Activated naive CD8-positive, alpha-beta T cell treated with anti-CD3 and anti-CD28 coated beads, Interleukin-2, amount 10 ng/mL, durations not matched to agents 7 days and 5 days (primary cell): Measurements from ENCODE around the gene SLC39A3. TPM values are rescaled to one million over a fixed set of nuclear protein-coding genes. Genes with fewer than 3 reads are reported as not detected.

ENCODE experiments used
- ATAC-seq: fragments of 150-1000 bp; cut with Tn5 transposase; one replicate; pipeline ENCODE4 v1.10.0; 2021; ENCODE audit warnings: low read depth, moderate library complexity
- POLR2A ChIA-PET: fragments of 350-600 bp; sonication (Branson Sonifier 250); formaldehyde crosslinking; loops from one replicate; lab custom pipeline; 2021; ENCODE audit warnings: antibody characterized with exemption; lab: Charles Lee
- DNase-seq: peaks from one replicate; pipeline ENCODE4 v3.0.0; 2021
- H3K27ac Mint-ChIP-seq: one replicate; pipeline ENCODE4 v1.8.0; 2022; ENCODE audit warnings: mild to moderate bottlenecking, mixed read lengths
- H3K27me3 Mint-ChIP-seq: one replicate; pipeline ENCODE4 v1.8.0; 2022; ENCODE audit warnings: mild to moderate bottlenecking, moderate library complexity, mixed read lengths
- H3K36me3 Mint-ChIP-seq: one replicate; pipeline ENCODE4 v1.8.0; 2021; ENCODE audit warnings: mild to moderate bottlenecking, mixed read lengths
- H3K4me1 Mint-ChIP-seq: one replicate; pipeline ENCODE4 v1.8.0; 2021; ENCODE audit warnings: mixed read lengths
- H3K4me3 Mint-ChIP-seq: one replicate; pipeline ENCODE4 v1.8.0; 2022; ENCODE audit warnings: mild to moderate bottlenecking, moderate library complexity, mixed read lengths
- H3K9me3 Mint-ChIP-seq: one replicate; pipeline ENCODE4 v1.8.0; 2021; ENCODE audit warnings: mixed read lengths
- total RNA-seq, 2 experiments: library from RNA; stranded (reverse); gene quantifications; one replicate each; pipeline ENCODE4 v1.2.3, GENCODE V29; 2021

Gene SLC39A3
- total RNA-seq, 2 experiments from 2014 or later, result 22.4 to 24.2 TPM

DNA sequence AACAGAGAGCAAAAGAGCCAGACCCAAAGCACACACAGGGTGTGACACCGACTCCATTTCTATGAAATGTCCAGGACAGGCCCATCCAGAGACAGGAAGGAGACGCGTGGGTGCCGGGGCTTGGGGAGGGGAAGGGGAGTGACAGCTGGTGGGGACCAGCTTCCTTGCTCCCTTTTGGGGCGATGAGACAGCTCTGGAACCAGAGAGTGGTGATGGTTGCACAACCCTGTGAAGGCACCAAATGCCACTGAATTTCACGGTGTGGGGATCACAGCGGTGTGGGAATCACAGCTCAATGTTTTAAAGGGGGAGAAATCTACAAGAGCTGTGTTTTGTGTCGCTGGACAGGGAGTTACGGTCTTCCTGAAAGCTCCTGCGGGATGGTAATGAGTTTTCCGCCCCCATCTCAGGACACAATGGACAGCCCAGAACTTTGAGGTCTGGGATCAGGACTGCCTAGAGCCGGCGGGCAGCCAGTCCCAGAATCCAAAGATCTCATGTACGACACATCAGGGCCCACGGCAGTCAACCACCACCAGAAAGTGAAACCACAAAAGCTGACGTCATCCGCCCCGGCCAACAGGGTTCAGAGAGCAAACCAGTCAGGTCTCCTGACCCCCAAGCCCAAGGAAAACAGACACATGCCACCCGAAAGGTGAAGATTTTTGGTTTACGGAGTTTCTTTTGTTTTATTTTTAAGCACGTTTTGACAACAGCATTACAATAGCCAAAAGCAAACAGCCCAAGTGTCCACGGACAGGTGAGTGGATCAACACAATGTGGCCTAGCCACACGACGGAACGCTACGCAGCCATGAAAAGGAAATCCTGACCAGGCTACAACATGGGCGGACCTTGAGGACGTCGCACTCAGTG is 36.0 kb upstream of the SLC39A3 start:
- H3K27ac Mint-ChIP-seq, result peak overlapping the region; percentile 91
- ATAC-seq (peak; percentile 77), DNase-seq (peak; percentile 68)
- H3K4me3 Mint-ChIP-seq, result peak overlapping the region; percentile 74
- no peaks in the 10 kb centered on the region for H3K9me3 Mint-ChIP-seq
- H3K4me1 Mint-ChIP-seq, result peaks cover 21% of the 10 kb centered on the region
- H3K36me3 Mint-ChIP-seq, result peaks cover 2% of the 10 kb centered on the region
- POLR2A ChIA-PET, result interaction anchor here (0.6 to 1.8 kb wide), 2 partner anchors 10 to 174 kb away, joined by 3 to 8 read pairs; partner anchors contain the start of gene THOP1
- no peaks in the 10 kb centered on the region for H3K27me3 Mint-ChIP-seq

DNA sequence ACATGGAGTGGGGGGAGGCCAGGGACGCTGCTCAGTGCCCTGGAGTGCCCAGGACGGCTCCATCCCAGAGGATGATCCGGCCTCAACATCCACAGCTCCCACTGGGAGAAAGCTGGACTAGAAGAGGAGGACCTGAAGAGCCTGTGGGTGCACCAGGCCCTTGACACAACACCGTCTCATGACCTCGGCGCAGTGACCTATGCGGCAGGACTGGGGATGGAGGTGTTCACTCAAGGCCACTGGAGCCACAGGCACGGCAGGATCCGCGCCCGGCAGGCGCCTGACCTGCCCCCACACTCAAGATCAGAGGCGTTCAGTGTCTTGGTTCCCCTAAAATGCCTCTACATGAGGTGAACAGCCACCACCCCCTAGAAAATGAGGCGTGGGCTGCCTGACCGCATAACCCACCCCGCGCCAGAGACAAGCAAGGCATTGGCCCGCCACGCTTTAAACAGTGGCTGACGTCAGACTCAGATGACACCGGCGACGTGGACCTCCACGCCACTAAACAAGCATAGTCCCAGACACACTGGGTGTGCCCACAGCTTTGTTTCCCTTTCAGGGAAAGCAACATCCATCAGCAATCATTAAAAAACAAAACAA is 35.2 kb upstream of the SLC39A3 start:
- DNase-seq, result no peak
- no peak for ATAC-seq
- H3K4me1 Mint-ChIP-seq, result peaks cover 16% of the 10 kb centered on the region
- H3K27ac Mint-ChIP-seq, result peak overlapping the region; percentile 91
- H3K4me3 Mint-ChIP-seq, result peak overlapping the region; percentile 74
- POLR2A ChIA-PET, result interaction anchor here (0.6 to 1.8 kb wide), 2 partner anchors 10 to 175 kb away, joined by 3 to 8 read pairs; partner anchors contain the start of gene THOP1
- H3K27me3 Mint-ChIP-seq, result no peaks in the 10 kb centered on the region
- H3K36me3 Mint-ChIP-seq, result peaks cover 2% of the 10 kb centered on the region
- H3K9me3 Mint-ChIP-seq, result no peaks in the 10 kb centered on the region

DNA sequence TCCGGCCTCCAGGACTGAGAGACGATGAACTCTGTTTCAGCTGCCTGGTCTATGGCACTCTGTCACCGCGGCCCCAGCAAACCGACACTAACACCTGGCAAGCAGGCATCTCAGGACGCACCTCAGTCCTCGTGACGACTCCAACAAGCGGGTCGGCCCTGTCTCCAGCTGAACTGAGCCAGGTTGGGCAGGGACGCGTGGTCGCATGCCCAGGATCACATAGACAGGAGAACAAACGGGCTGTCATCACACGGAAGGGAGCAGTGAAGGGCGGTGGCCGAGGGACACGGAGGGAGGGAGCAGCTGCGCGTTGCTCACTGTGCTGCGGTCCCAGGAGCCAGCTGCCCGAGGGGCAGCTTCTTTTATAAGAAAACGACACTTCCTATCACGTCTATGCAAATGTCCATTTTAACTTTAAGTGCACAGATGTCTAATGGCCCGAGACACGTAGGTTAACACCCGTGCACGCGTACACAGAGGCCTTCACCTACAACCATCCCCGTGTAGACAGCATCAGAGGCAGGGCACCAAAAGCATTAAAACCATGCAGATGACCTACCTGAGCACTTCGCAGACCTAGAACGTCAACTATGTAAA is 34.4 kb upstream of the SLC39A3 start:
- ATAC-seq (no peak), DNase-seq (no peak)
- Mint-ChIP-seq H3K4me1 (peaks cover 15% of the 10 kb centered on the region), H3K36me3 (peaks cover 2% of the 10 kb centered on the region), H3K27ac (no peak overlapping the region), H3K9me3 (no peaks in the 10 kb centered on the region), H3K27me3 (no peaks in the 10 kb centered on the region), H3K4me3 (no peak overlapping the region)
- POLR2A ChIA-PET, result no interaction called here

- DNase-seq (no peak), ATAC-seq (no peak)
- Mint-ChIP-seq H3K36me3 (peaks cover 2% of the 10 kb centered on the region), H3K9me3 (no peaks in the 10 kb centered on the region), H3K4me1 (peaks cover 15% of the 10 kb centered on the region), H3K27me3 (no peaks in the 10 kb centered on the region), H3K4me3 (no peak overlapping the region), H3K27ac (no peak overlapping the region)
- POLR2A ChIA-PET, result no interaction called here
Observed at GRCh38 chr19:2771786-2772674, 32.2 kb upstream of the SLC39A3 start.

DNA sequence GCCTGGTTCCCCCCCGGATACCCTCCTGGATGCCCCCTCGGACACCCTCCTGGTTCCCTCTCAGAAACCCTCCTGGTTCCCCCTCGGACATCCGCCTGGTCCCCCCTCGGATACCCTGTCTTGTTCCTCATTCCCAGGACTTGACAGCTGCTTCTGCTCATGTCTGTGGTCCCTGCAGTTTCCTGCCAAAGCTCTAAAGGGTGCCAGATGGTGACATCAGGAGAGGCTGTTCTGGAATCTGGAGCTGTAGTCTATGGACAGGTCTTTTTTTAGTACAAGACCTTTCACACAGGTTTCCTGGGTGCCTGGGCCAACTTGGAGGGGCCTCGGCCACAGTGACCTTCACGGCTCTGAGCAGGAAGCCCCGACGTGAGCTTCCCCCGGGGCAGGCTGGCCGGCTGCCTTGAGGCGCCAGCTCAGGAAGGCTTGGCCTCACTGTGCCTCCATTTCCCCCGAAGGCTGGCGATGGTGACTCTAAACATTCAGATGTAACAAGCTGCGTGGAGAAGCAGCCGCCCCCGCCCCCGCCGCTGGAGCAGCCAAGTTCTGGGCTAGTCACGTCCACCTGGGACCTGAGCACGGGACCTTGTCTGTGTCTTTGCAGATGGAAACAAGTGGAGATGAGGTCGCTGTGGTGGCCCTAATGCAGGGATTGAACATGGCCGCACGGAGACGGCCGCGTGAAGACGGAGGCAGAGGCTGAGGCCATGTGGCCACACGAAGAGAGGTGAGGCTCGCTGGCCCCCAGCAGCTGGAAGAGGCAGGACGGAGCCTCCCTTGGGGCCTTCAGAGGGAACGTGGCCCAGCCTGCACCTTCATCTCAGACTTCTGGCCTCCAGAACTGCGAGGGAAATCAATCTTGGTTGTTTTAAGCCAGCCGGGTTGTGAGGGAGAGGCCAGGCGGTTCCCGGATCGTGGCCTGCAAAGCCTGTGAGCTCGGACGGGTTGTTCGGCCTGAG is 30.5 kb upstream of the SLC39A3 start:
- H3K9me3 Mint-ChIP-seq, result no peaks in the 10 kb centered on the region
- peaks cover 1% of the 10 kb centered on the region for H3K36me3 Mint-ChIP-seq
- ATAC-seq, result no peak
- no peak overlapping the region for H3K27ac Mint-ChIP-seq
- H3K4me1 Mint-ChIP-seq, result peaks cover 4% of the 10 kb centered on the region
- H3K27me3 Mint-ChIP-seq, result no peaks in the 10 kb centered on the region
- no peak overlapping the region for H3K4me3 Mint-ChIP-seq
- DNase-seq, result no peak
- POLR2A ChIA-PET, result no interaction called here

DNA sequence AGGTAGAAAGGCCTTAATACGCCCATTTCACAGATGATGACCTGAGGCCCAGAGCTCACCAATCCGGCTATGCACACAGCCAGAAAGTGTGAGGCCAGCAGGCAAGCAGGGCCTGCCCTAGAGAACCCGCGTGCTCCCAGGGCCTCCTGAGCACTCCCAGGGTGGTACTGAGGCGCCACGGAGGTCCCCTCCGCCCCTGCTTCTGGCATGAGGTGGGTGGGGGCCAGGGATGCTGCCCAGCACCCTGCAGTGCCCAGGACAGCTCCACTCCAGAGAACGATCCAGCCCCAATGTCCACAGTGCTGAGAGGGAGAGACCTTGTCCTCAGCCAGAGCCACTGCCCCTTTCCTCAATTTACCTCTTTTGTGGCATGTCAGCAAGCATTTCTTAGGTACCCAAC is 29.4 kb upstream of the SLC39A3 start:
- Mint-ChIP-seq H3K27me3 (no peaks in the 10 kb centered on the region), H3K36me3 (peaks cover 2% of the 10 kb centered on the region), H3K4me3 (no peak overlapping the region), H3K4me1 (no peaks in the 10 kb centered on the region), H3K27ac (no peak overlapping the region), H3K9me3 (no peaks in the 10 kb centered on the region)
- DNase-seq, result no peak
- ATAC-seq, result no peak
- POLR2A ChIA-PET, result no interaction called here

GRCh38 chr19:2768365-2769132 is 28.7 kb upstream of the SLC39A3 start:
- Mint-ChIP-seq H3K36me3 (peaks cover 2% of the 10 kb centered on the region), H3K27me3 (no peaks in the 10 kb centered on the region), H3K9me3 (no peaks in the 10 kb centered on the region), H3K4me1 (no peaks in the 10 kb centered on the region), H3K27ac (no peak overlapping the region), H3K4me3 (no peak overlapping the region)
- no peak for DNase-seq
- no peak for ATAC-seq
- POLR2A ChIA-PET, result no interaction called here

- no peak overlapping the region for H3K4me3 Mint-ChIP-seq
- no peak overlapping the region for H3K27ac Mint-ChIP-seq
- DNase-seq, result no peak
- no peaks in the 10 kb centered on the region for H3K27me3 Mint-ChIP-seq
- no peaks in the 10 kb centered on the region for H3K9me3 Mint-ChIP-seq
- H3K4me1 Mint-ChIP-seq, result no peaks in the 10 kb centered on the region
- H3K36me3 Mint-ChIP-seq, result peaks cover 4% of the 10 kb centered on the region
- no peak for ATAC-seq
- POLR2A ChIA-PET, result no interaction called here
Observed at GRCh38 chr19:2767688-2768087, 27.9 kb upstream of the SLC39A3 start.

DNA sequence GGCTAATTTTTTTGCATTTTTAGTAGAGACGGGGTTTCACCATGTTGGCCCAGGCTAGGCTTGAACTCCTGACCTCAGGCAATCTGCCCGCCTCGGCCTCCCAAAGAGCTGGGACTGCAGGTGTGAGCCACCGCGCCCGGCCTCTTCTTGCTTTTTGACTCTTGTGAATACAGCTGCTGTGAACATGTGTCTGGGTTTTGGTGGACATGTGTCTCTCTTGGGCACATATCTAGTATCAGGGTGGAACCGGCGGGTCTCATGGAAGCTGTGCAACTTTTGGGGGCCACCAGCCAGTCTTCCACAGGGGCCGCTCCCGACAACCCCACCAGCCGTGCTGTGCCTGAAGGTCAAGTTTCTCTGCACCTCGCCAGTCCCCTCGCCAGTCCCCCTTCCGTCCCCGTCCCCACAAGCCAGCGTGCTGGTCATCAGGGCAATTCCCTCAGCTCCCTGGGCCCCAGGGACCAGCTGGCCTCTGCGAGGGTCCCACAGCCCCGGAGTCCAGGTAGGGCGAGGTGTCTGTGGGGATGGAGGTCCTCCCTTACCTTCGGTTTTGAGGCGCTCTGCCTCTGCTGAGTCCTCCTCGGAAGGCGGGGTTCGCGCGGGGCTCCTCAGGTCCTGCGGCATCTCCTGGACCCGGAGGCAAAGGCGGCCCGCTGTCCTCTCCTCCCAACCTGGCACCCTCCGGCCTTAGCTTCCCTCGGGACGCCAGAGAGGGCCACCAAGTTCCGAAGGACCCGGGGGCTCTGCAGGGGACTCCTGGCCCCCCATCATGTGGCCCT is 27.0 kb upstream of the SLC39A3 start:
- Mint-ChIP-seq H3K36me3 (peaks cover 6% of the 10 kb centered on the region), H3K4me3 (no peak overlapping the region), H3K4me1 (no peaks in the 10 kb centered on the region), H3K9me3 (no peaks in the 10 kb centered on the region), H3K27ac (no peak overlapping the region), H3K27me3 (no peaks in the 10 kb centered on the region)
- POLR2A ChIA-PET, result no interaction called here
- ATAC-seq, result no peak
- no peak for DNase-seq

DNA sequence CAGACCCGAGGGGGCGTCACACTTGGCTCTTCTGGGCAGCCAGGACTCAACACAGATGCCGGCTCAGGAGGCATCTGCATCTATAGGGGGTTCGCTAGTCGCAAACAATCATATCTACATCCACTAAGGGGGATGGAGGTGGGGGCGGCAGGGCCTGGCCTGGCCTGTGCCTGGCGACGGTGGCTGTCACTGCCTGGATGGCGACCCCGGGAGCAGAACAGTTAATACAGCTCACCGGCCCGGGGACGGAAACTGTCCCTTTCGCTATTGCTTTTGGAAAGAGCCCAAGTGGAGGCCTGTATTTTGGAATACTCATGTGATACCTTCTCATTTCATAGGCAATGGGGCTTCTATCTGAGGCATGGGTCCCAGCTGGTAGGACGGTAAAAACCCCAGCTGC is 25.6 kb upstream of the SLC39A3 start:
- no peak for DNase-seq
- no peak for ATAC-seq
- Mint-ChIP-seq H3K27me3 (no peaks in the 10 kb centered on the region), H3K4me3 (no peak overlapping the region), H3K27ac (no peak overlapping the region), H3K9me3 (no peaks in the 10 kb centered on the region), H3K36me3 (peaks cover 6% of the 10 kb centered on the region), H3K4me1 (no peaks in the 10 kb centered on the region)
- POLR2A ChIA-PET, result no interaction called here

DNA sequence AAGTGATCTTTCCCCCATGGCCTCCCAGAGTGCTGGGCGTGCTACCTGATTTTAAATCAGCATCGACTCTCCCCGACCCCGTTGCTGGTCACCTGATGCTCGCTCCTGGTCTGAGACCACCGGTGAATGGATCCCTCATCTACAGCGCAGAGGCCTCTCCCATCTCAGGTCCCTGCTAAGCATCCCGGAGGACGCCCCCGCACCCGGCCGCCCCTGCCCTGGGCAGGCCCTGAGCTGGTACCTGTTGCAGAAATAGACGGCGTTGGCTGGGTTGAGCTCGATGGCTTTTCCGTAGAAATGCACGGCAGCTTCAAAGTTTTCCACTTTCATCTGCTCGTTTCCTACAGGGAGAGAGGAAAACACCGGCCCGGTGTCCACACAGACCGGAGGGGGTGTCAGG is 25.1 kb upstream of the SLC39A3 start:
- no peak for DNase-seq
- POLR2A ChIA-PET, result no interaction called here
- Mint-ChIP-seq H3K4me1 (no peaks in the 10 kb centered on the region), H3K27ac (no peak overlapping the region), H3K36me3 (peaks cover 7% of the 10 kb centered on the region), H3K4me3 (no peak overlapping the region), H3K9me3 (no peaks in the 10 kb centered on the region), H3K27me3 (no peaks in the 10 kb centered on the region)
- ATAC-seq, result no peak
